ENCODE measurements around the gene PTGES. TPM values are rescaled to one million over a fixed set of nuclear protein-coding genes. Genes with fewer than 3 reads are reported as not detected.

Gene PTGES
- total RNA-seq, 1 donor from 2014 or later = 1.0 TPM

- no peak for TF ChIP-seq CTCF (IDR thresholded peaks at IDR 0.05; ENCODE audit: partially characterized antibody, unreplicated experiment)
- Mint-ChIP-seq H3K9me3 (ENCODE audit: unreplicated experiment) (peaks cover 3% of the 10 kb centered on the region), H3K27ac (ENCODE audit: unreplicated experiment) (no peak overlapping the region), H3K27me3 (ENCODE audit: unreplicated experiment) (no peaks in the 10 kb centered on the region), H3K36me3 (ENCODE audit: unreplicated experiment) (no peaks in the 10 kb centered on the region), H3K4me3 (ENCODE audit: unreplicated experiment) (no peak overlapping the region), H3K4me1 (ENCODE audit: low read depth, unreplicated experiment) (peaks cover 13% of the 10 kb centered on the region)
- DNase-seq = no peak
These were observed 44.0 kb downstream of the PTGES start for GRCh38 chr9:129708793-129709192.

GRCh38 chr9:129704807-129705206 is 48.0 kb downstream of the PTGES start:
- H3K4me1 Mint-ChIP-seq (ENCODE audit: low read depth, unreplicated experiment) = peaks cover 2% of the 10 kb centered on the region
- no peaks in the 10 kb centered on the region for H3K36me3 Mint-ChIP-seq (ENCODE audit: unreplicated experiment)
- TF ChIP-seq CTCF (IDR thresholded peaks at IDR 0.05; ENCODE audit: partially characterized antibody, unreplicated experiment) = no peak
- no peaks in the 10 kb centered on the region for H3K27me3 Mint-ChIP-seq (ENCODE audit: unreplicated experiment)
- H3K4me3 Mint-ChIP-seq (ENCODE audit: unreplicated experiment) = no peak overlapping the region
- no peak overlapping the region for H3K27ac Mint-ChIP-seq (ENCODE audit: unreplicated experiment)
- no peak for DNase-seq
- H3K9me3 Mint-ChIP-seq (ENCODE audit: unreplicated experiment) = peaks cover 1% of the 10 kb centered on the region

GRCh38 chr9:129703667-129704355 is 49.0 kb downstream of the PTGES start:
- peaks cover 2% of the 10 kb centered on the region for H3K4me1 Mint-ChIP-seq (ENCODE audit: low read depth, unreplicated experiment)
- no peaks in the 10 kb centered on the region for H3K27me3 Mint-ChIP-seq (ENCODE audit: unreplicated experiment)
- H3K4me3 Mint-ChIP-seq (ENCODE audit: unreplicated experiment) = no peak overlapping the region
- no peak overlapping the region for H3K27ac Mint-ChIP-seq (ENCODE audit: unreplicated experiment)
- H3K36me3 Mint-ChIP-seq (ENCODE audit: unreplicated experiment) = no peaks in the 10 kb centered on the region
- DNase-seq = no peak
- TF ChIP-seq CTCF (IDR thresholded peaks at IDR 0.05; ENCODE audit: partially characterized antibody, unreplicated experiment) = no peak
- peaks cover 1% of the 10 kb centered on the region for H3K9me3 Mint-ChIP-seq (ENCODE audit: unreplicated experiment)

- Mint-ChIP-seq H3K27me3 (ENCODE audit: unreplicated experiment) (no peaks in the 10 kb centered on the region), H3K36me3 (ENCODE audit: unreplicated experiment) (no peaks in the 10 kb centered on the region), H3K9me3 (ENCODE audit: unreplicated experiment) (peaks cover 1% of the 10 kb centered on the region), H3K4me3 (ENCODE audit: unreplicated experiment) (no peak overlapping the region), H3K27ac (ENCODE audit: unreplicated experiment) (no peak overlapping the region), H3K4me1 (ENCODE audit: low read depth, unreplicated experiment) (peaks cover 2% of the 10 kb centered on the region)
- no peak for TF ChIP-seq CTCF (IDR thresholded peaks at IDR 0.05; ENCODE audit: partially characterized antibody, unreplicated experiment)
- DNase-seq = no peak
These were observed 50.0 kb downstream of the PTGES start for GRCh38 chr9:129702589-129703520.

GRCh38 chr9:129701549-129701948 is 51.3 kb downstream of the PTGES start:
- no peak for TF ChIP-seq CTCF (IDR thresholded peaks at IDR 0.05; ENCODE audit: partially characterized antibody, unreplicated experiment)

More at GRCh38 chr9:129701549-129701948, 51.3 kb downstream of the PTGES start:
- Mint-ChIP-seq H3K4me3 (ENCODE audit: unreplicated experiment) (no peak overlapping the region), H3K4me1 (ENCODE audit: low read depth, unreplicated experiment) (peaks cover 2% of the 10 kb centered on the region), H3K36me3 (ENCODE audit: unreplicated experiment) (no peaks in the 10 kb centered on the region), H3K27me3 (ENCODE audit: unreplicated experiment) (peaks cover 2% of the 10 kb centered on the region), H3K9me3 (ENCODE audit: unreplicated experiment) (peaks cover 3% of the 10 kb centered on the region), H3K27ac (ENCODE audit: unreplicated experiment) (no peak overlapping the region)
- DNase-seq = no peak

All from glutamatergic neuron (in vitro differentiated cells).